Uterus (tissue), 2 donors: ENCODE results near the gene ASPG.

Experiments used
- CTCF ChIP-seq, 4 experiments: fragments of 200-600 bp in 2 of 4; fragments of 450-650 bp in 2 of 4; sonication (generic) in 2 of 4; IDR thresholded peaks; one replicate each; pipeline ENCODE4 v1.5.1; 2016 to 2019; ENCODE audit warnings: antibody characterized with exemption in 4 of 4, mild to moderate bottlenecking in 2 of 4, moderate library complexity in 1 of 4
- POLR2A ChIP-seq, 2 donors: fragments of 450-650 bp; IDR thresholded peaks; one replicate each; pipeline ENCODE4 v1.6.1; 2016; ENCODE audit warnings: antibody characterized with exemption in 2 of 2, mild to moderate bottlenecking in 1 of 2, moderate library complexity in 1 of 2

GRCh38 chr14:104048758-104049507 is 36.6 kb upstream of the ASPG start:
- TF ChIP-seq CTCF (IDR thresholded peaks at IDR 0.05) (no peak), POLR2A (IDR thresholded peaks at IDR 0.05) (no peak)
